HG03139 (cell line): Measurements from ENCODE around the gene GNG5.
"Not testable (repeated sequence)": the region's sequence is repeated elsewhere in the genome, so short reads cannot be mapped to it uniquely, and the experiment has no call there.

Experiments
- ATAC-seq: cut with Tn5 transposase; IDR thresholded peaks from one replicate; pipeline ENCODE4 v1.9.1; 2021; ENCODE audit not compliant: unreplicated experiment

GNG5 gene

GRCh38 chr1:84506002-84506728 is at the start of gene GNG5, which contains the start of gene SPATA1:
TSS of gene GNG5 (minus strand) at chr1:84506581. CDS start at chr1:84506091, 490 bp downstream.
TSS of gene SPATA1 (plus strand) at chr1:84506386. CDS start at chr1:84516360, 9,974 bp downstream.
- peak; percentile 78 for ATAC-seq

DNA sequence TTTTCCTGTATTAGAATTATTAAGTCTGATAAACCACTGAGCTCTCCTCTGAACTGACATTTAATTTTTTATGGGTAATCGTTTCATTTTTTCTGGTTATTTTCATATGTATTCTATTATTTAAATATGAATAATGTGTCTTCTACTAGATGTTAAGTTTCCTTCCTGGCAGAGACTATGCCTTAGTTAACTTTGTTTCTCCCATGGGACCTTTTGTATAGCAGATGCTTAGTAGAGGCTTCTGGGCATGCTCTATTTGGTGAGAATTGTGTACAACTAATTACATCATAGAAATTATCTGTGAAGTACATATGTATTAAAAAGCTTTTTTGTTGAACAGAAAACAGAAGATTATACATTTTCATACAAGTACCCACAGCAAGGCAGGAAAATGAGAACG is 44.4 kb upstream of the GNG5 start:
- no peak for ATAC-seq

- no peak for ATAC-seq
These were observed 35.3 kb upstream of the GNG5 start for GRCh38 chr1:84541679-84542078.

GRCh38 chr1:84540759-84541158 is 34.4 kb upstream of the GNG5 start:
- no peak for ATAC-seq

- ATAC-seq: no peak
These were observed 33.6 kb upstream of the GNG5 start for GRCh38 chr1:84539972-84540371.

DNA sequence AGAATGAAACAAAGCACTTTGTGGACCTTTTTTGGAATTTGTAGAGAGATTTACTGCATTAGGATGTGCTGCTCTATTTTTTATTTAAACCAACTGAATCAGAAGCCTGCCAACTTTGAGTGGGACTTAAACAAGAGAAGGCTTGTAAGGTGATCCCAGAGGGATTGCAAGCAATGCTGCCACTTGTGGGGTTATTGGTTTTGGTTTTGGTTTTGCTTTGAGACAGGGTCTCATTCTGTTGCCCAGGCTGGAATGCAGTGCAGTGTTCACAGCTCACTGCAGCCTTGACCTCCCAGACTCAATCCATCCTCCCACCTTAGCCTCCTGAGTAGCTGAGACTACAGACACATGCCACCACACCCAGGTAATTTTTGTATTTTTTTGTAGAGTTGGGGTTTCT is 32.2 kb upstream of the GNG5 start:
- no peak for ATAC-seq

GRCh38 chr1:84525779-84526178 is 19.4 kb upstream of the GNG5 start:
- ATAC-seq: no peak

GRCh38 chr1:84524590-84524989 is 18.2 kb upstream of the GNG5 start:
- ATAC-seq: no peak

DNA sequence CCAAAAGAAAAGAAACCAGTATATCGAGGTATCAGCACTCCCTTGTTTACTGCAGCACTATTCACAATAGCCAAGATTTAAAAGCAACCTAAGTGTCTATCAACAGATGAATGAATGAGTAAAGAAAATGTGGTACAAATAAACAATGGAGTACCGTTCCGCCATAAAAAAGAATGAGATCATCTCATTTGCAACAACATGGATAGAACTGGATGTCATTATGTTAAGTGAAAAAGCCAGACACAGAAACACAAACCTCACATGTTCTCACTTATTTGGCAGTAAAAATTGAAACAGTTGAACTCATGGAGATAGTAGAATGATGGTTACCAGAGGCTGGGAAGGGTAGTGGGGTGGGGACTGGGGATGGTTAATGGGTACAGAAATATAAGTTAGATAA is 4.3 kb upstream of the GNG5 start:
- no peak for ATAC-seq

DNA sequence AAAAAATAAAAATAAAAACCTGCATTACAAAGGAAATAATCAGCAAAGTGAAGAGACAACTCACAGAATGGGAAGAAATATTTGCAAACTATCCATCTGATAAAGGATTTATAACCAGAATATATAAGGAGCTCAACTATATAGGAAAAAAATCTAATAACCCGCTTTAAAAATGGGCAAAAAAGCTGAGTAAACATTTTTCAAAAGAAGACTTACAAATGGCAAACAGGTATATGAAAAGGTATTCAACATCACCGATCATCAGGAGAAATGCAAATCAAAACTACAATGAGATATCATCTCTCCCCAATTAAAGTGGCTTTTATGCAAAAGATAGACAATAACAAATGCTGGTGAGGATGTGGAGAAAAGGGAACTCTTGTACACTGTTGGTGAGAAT is 3.8 kb upstream of the GNG5 start:
- no peak for ATAC-seq

DNA sequence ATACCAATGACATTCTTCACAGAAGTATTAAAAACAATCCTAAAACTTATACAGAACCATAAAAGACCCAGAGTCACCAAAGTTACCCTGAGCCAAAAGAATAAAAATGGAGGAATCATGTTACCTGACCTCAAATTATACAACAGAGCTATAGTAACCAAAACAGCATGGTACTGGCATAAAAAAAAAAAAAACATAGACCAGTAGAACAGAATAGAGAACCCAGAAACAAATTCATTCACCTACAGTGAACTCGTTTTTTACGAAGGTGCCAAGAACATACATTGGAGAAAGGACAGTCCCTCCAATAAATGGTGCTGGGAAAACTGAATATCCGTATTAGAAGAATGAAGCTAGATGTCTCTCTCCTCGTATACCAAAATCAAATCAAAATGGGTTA is 2.6 kb upstream of the GNG5 start:
- no peak for ATAC-seq

DNA sequence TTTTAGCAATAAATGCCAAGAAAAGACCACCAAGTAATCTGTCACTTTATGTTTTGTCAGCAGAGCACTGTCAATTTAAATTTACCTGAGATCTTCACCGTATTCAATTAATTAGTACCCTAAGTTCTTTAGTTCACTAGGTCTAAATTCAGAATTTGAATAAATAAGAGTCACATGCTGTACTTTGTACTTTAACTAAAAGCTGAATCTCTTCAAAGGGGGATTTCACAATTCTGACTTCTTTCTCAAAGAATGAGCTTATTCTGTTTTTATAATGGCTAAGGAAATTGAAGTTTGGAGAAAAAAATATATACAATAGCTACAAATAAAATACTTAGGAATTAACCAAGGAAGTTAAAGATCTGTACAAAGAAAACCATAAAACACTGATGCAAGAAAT is 2.1 kb upstream of the GNG5 start:
- ATAC-seq: no peak

DNA sequence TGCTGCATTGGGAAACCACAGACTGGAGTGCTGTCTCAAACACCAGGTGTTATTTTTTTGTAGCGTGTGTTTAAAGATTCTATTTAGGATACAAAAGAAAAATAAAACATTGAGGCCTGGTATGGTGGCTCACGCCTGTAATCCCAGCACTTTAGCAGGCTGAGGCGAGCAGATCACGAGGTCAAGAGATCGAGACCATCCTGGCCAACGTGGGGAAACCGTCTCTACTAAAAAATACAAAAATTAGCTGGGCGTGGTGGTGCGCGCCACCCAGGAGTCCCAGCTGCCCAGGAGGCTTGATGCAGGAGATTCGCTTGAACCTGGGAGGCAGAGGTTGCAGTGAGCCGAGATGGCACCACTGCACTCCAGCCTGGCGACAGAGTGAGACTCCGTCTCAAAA is 1.5 kb upstream of the GNG5 start:
- not testable (repeated sequence) for ATAC-seq

DNA sequence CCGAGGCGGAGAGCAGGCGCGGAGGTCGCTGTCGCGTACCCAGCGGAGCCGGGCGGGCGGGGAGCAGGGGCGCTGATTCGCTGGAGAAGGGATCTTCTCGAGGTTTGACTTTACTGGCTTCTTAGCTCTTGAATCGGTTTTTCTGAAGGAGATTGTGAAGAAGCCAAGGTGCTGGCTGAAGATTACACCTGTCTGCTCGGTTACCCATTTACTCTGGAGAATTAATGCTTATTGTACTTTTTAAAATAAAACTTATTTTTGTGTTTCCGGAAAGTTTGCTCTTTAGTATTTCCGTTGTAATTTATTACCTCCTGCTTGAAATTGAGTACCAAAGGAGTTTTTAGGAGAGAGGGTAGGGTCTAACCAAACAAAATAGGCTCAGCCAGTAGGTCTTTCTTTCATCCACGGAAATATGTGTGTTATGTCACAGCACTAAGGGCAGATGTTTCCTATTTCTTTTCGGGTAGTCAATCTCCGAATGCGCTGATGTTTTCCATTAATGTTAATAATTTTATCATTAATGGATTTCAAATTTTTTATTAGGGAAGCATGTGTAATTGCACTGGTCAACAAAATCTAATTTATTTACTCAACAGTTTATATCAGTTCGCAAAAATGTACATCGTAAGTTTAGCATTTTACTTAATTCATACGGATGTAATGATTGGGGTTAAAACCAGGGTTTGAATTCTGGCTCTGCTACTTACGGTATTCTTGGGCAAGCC is 510 bp upstream of the GNG5 start:
- no peak for ATAC-seq

GRCh38 chr1:84505493-84506001 is 834 bp downstream of the GNG5 start:
- ATAC-seq: peak; percentile 28

DNA sequence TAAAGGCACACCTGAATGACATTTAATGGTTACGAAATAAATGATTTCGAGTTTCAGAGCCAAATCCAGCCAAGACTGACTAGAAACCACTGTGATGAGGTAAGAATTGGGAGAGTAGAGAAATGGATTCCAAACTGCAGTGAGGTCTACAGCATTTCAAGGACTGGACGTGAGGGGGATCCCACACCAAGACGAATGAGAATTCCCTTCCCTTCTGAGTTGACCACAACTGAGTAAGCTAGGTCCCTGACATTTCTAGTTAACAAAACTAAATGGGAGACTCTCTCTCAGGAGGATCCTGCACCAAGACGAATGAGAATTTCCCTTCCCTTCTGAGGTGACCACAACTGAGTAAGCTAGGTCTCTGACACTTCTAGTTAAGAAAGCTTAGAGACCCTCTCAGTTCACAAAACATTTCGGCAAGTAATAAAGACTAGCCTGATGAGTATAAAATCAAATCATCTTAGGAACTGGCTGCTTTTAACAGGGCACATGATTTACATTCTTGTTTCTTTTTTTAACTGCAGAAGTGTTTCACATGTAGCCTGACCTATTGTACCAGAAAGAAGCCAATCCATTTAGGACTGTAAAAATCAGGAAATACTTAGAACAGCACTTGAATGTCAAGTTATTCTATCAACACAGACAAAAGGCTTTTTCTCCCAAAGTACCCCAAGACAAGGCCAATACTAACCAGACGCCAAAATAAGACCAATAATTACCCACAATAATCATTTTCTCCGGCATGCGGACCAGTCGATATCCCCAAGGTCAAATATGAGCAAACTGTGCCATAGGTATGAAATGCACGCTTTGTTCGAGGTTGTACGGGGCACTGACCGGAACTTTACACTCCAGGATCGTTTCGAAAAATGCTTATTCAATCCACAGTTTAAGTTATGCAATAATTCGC is 1.5 kb downstream of the GNG5 start:
- ATAC-seq: no peak

DNA sequence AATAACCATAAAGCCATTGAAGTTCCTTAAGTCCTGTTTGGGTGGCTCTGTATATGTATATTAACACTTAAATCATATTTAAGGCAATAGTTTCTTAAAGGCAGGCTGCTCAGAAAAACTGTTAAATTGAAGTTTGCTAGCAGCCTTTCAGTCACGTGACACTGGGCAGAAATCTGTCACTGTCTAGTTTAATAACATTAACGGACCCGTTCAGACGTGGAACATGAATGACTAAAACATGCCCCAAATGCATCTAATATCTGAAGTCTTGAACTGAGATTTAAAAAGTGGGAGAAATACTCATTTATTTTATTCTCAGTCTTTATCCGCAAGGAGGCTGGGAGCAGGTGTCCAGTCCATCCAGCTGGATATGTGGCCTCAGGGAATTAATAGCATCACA is 3.5 kb downstream of the GNG5 start:
- no peak for ATAC-seq

GRCh38 chr1:84497631-84498275 is 8.6 kb downstream of the GNG5 start:
- ATAC-seq: no peak

DNA sequence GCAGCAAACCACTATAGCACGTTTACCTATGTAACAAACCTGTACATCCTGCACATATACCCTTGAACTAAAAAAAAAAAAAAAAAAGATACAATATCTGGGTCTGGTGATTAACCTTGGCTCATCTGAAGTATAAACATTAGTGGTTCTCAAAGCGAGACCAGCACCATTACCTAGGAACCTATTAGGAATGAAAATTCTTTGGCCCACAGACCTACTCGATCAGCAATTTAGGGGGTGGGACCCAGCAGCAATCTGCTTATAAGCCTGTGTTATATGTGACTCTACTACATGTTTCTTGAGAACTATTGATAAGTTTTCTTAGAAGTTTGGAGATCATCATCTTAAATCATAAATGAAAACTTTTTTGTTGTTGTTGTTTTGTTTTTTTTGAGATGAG is 9.9 kb downstream of the GNG5 start:
- ATAC-seq: no peak

DNA sequence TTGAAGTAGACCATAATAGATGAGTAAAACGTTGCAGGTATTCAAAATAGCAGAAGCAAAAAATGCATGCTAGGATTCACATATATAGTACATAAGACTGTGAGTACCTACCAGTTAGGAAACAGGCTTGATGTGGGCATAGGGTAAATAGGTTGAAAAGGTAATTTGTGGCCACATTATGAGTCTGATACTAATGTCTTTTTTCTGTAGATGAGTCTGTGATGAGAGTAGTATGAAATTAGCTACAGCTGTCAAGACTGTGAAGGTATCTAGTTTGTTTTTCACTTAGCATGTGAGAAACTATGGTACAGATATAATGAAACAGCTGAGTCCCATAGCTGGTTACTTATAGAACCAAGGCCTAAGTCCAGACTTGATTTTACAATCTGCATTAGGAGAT is 12.6 kb downstream of the GNG5 start:
- no peak for ATAC-seq

- no peak for ATAC-seq
These were observed 13.7 kb downstream of the GNG5 start for GRCh38 chr1:84492726-84493125.
